CD4-positive, alpha-beta T cell treated with Interleukin-6 for 4 hours (primary cell): ENCODE data around the gene PDCD1LG2.
"Not testable (repeated sequence)": the region's sequence is repeated elsewhere in the genome, so short reads cannot be mapped to it uniquely, and the experiment has no call there.

Experiments used
- DNase-seq: peaks from one replicate; pipeline ENCODE4 v3.0.0-alpha.2; 2020; ENCODE audit warnings: mixed read lengths

Gene PDCD1LG2

GRCh38 chr9:5569891-5570290 is 59.6 kb downstream of the PDCD1LG2 start:
- DNase-seq: no peak

DNA sequence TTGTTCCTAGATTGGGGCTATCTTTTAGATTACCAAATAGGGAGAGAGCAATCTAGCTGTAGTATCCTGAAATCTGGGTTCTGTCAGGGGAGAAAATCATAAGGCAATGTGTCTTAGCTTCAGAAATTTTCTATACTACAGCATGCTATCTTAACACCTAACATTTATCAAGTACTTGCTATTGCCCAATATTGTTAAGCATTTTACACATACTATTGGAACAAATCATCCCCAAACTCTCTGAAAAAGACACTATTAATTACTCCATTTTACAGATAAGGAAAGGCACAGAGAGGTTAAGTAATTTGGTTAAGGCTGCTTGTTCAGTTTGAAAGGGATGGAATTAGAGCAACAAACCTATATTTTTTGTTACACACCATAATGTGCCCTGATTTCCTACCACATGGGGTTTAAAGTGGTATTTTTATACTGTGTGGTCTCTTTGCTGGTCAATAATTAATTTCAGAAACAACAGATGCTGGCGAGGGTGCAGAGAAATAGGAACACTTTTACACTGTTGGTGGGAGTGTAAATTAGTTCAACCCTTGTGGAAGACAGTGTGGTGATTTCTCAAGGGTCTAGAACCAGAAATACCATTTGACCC is 61.4 kb downstream of the PDCD1LG2 start:
- no peak for DNase-seq

DNA sequence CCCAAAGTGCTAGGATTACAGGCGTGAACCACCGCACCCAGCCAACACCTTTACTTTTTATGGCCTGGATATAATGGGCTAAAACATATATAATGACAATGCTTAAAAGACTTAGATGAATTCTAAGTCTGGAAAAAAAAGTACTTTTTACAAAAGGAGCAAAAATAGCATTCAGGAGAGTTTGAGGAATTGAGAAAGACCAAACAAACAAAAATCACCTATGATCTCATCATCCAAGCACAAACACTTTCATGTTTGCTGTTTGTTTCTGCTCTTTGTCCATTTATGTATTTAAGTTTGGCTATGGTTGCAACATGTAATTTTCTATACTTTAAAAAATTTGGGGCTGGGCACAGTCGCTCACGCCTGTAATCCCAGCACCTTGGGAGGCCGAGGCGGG is 63.8 kb downstream of the PDCD1LG2 start:
- no peak for DNase-seq

DNA sequence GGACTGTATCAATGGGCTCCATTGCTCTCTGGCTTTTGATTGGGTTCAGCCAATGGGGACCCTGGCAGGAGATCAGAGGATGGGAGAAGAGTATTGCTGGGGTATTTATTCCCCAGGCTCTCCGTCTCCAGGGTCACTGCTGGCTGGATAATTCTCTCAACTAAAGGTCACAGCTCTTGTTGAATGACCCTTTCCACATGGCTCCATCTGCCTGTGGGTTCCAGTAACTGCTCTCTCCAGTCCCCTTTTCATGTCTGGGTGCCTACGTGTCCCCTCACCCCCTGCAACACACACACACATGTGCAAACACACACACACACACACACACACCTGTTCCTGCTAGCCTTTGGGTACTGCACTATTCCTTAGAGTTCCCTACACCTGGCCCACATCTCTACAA is 64.7 kb downstream of the PDCD1LG2 start:
- DNase-seq: no peak

DNA sequence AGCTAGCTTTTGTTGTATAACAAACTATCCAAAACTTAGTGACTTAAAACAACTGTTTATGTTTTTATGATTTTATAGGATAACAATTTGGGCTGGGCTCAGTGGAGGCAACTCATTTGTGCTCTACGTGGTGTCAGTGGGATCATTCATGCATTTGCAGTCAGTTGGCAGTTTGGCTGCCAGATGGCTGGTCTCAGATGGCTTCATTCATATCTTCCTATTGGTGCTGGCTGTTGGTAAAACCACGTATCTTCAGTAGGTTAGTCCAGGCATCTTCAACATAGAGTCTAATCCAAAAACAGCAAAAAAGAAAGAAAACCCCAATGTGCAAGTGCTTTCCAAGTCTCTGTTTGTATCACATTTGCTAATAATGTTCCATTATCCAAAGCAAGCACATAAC is 66.9 kb downstream of the PDCD1LG2 start:
- DNase-seq: no peak

DNA sequence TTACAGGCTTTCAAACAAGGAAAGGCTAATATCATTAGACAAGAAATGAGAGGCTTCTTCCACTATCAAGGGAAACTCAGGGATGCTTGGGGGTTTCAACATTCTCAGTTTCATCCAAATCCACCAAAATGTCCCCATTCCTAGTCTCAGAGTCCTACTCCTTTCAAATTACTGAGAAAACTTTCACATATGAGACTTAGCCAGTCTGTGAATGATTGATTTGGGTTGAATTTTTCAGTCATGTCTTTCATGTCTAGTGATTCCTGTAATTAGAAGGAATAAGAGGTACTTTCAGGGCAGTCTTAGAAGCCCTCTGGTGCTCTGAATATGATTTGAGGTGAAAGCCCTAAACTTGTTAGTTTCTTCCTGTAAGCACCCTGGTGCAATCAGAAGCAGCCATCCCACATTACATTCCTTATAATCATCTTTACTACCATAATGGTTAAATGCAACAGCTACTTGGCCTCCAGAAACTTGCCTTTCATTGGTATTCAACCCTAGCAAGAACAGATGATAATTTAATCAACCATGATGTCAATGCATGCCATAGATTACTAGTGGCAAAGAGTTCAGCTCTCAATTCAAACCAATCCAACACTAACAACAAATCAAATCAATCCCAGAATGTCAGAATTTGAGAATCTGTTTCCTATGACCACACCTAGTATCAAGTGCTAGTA is 67.8 kb downstream of the PDCD1LG2 start:
- no peak for DNase-seq

GRCh38 chr9:5578698-5579085 is 68.4 kb downstream of the PDCD1LG2 start:
- no peak for DNase-seq

GRCh38 chr9:5579881-5580280 is 69.5 kb downstream of the PDCD1LG2 start:
- DNase-seq: no peak

- no peak for DNase-seq
These were observed 70.3 kb downstream of the PDCD1LG2 start for GRCh38 chr9:5580650-5581049.

GRCh38 chr9:5581706-5582105 is 71.4 kb downstream of the PDCD1LG2 start:
- not testable (repeated sequence) for DNase-seq

DNA sequence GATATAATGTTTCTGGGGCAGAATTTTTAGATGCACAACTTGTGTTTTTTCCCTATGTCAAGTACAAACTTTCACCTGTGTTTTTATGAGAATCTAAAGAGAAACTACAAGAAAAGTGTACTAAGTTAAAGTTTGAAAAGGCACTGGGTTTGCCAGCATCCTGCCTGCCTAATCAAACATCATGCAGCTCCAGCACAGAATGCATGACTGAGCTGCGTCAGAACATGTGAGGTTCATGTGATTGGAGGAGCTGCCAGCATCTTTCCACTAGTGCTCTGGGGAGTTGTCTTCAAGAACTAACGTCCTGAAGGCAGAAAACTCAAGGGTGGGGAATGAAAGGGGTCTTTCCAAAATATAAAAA is 72.5 kb downstream of the PDCD1LG2 start:
- DNase-seq: peak; percentile 59

- peak; percentile 17 for DNase-seq
These were observed 76.1 kb downstream of the PDCD1LG2 start for GRCh38 chr9:5586391-5586802.

- DNase-seq: peak; percentile 48
These were observed 76.7 kb downstream of the PDCD1LG2 start for GRCh38 chr9:5587024-5587423.

DNA sequence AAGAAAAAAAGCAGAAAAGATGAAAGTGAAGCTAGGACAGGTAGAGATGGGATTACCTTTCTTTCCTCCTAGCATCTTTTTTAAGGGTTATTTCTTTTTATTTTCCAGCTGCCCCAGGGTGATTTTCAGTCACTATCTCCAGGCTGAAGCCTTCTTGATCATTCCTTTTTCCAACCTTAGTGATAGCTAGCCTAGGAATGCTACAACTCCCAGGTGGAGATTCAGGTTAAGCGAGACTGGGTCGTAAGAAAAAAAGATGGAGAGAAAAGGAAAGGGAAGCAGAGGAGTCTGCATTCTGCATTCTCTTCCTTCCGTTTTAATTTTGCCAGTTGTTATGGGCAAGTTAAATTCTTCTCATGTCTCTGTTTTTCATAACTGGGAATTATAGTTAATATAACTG is 81.9 kb downstream of the PDCD1LG2 start:
- no peak for DNase-seq

DNA sequence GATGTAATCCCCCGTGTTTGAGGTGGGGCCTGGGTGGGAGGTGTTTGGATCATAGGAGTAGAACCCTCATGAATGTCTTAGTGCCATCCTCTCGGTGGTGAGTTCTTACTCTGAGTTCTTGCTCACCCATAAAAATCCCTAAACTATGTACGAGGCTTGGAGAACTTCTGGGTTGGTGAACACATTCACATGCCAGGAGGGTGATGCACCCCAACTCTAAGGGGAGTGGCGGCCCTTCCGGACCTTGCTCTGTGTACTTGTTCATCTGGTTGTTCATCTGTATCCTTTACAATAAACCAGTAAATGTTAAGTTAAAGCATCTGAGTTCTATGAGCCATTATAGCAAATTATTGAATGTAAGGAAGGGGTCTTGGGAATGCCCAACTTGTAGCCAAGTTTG is 82.6 kb downstream of the PDCD1LG2 start:
- no peak for DNase-seq

DNA sequence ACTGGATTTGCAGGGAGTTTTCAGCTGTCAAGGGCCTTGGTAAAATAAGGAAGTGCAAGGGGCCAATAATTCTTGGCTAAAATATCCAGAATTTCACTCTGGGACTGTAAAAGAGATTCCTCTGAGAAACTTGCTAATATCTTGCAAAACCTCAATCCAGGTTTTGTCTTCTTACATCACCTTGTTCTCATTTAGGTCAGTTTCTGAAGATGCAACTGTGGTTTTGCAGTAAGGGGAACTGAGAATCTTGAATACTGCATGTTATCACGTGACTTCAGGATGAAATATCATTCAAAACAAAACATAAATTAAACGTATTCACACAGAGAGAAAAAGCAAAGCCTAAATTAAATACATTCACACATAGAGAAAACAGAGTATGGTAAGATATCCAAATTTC is 83.6 kb downstream of the PDCD1LG2 start:
- no peak for DNase-seq

DNA sequence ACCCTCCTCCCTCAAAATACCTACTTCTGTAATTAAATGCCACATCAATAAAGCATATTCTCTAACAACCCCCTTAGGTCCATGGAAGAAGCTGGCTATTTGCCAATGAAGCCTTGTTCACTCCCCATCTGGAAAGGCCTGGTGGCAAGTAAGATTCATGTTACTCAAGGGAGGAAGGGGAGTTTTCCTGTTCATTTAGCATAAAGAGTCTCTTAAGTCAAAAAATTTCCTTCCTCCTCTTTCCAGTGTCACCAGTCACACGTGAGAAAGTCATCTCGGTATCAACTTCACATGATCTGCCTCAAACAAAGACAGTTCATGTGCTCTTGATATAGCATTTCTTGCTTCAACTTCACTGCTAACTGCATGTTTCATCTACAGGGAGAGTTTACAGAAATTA is 85.8 kb downstream of the PDCD1LG2 start:
- DNase-seq: no peak

- DNase-seq: no peak
These were observed 98.2 kb downstream of the PDCD1LG2 start for GRCh38 chr9:5608298-5609225.

DNA sequence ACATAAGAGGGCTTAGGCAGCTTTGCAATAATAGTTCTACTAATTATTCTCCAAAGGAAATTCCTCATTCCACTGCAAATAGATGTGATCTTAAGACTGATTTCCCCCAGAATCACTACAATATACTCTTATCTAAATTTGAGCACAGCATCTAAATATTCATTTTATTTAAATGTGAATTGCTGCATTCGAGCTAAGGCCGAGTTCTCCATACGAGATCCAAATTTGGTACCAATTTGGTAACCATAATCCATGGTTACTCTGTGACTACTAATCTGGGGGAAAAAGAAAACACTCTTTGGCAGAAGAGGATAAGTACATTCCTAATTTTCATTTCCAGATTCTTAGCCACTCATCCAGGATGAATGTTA is 98.9 kb downstream of the PDCD1LG2 start:
- DNase-seq: no peak

DNA sequence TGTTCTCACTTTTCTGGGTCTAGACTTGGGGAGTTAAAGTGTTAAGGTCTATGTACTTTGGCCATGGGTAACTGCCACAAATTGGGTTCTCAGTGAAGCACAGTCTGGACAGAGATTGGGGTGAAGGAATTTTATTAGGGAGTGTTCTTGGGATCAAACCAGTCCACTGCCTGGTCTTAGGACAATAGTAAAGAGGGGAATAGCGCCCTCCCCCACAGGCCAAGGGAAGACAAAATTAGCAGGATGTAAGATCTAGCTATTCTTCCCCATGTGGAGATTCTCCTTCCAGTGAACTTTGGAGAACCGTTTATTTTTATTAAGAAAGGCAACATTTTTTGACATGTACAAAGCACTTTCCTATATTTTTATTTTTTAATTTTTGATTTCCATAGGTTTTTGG is 100.2 kb downstream of the PDCD1LG2 start:
- DNase-seq: no peak

- DNase-seq: no peak
These were observed 101.2 kb downstream of the PDCD1LG2 start for GRCh38 chr9:5611321-5612184.

DNA sequence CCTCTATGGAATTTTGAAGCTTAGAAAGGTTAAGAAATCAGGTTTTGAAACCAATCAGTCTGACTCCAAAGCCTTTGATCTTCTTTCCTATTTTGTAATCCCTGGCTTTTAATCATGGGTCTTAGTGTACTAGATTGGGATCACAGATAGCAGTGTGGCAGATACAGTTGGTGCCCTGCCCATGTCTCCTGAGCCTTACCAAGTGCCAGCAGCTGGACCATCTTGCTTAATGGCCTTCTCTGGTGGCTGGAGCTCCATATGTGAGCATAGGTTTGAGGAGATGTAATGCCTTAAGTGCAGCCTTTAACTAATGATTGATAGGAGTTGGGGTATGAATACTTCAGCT is 101.8 kb downstream of the PDCD1LG2 start:
- no peak for DNase-seq

DNA sequence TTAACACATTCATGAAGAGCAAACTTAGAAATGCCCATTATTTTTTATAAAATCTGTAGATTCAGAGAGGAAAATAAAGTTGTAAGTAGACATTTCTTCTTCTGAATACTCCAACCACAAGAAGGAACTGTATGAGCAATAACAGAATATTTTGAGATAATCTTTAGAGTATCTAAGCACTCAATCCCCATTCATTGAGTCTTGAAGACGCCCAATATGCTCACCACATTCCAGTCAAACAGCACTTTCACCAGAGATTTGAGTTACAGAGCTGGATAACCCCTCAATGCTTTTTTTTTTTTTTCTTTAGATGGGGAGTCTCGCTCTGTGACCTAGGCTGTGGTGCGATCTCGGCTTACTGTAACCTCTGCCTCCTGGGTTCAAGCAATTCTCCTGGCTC is 103.9 kb downstream of the PDCD1LG2 start:
- DNase-seq: no peak
